ENCODE results near the gene MYO1E.

The MYO1E gene

DNA sequence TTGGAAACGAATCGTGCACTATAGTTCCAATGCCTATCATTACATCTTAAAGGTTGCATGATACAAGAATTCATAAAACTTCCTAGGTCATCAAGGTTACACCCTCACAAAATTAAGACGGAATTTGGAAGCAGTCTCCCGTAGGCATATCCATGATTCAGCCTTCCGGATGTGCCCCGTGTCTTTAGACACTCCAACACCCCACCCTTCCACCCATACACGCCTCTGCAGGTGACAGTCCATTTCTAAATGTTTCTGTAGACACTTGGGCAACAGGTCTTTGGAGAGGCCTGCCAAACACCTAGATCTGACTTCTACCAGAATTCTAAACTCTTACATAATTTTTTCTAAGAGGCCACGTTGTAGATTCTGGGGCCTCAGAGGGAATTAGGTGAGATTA, 116.2 kb downstream of the MYO1E start:
- no peak for DNase-seq

DNA sequence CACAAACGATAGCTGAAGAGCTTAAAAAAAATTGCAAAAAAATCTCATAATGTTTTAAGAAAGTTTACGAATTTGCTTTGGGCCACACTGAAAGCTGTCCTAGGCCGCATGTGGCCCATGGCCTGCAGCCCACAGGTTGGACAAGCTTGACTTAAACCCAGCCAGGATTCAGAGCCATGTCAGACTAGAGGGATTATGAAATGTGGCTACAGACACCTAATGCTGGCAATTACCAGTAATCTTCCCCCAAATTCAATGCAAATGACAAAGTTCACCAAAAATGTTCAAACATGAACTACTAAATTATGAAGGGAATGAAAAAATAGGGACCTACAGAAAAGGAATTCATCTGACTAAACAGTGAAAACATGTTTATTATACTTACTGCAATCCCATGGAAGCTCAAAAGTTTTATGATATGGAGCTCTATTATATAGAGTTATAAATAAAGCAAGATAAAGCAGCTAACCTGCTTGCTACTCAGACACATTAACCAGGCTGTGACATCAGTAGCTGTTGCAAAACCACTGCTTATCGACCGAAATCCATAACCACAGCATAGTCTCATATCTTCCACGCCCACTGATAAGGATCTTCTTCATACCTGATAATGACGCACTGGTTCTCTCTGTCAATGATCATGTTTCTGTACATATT, 116.9 kb downstream of the MYO1E start:
- no peak for DNase-seq

DNA sequence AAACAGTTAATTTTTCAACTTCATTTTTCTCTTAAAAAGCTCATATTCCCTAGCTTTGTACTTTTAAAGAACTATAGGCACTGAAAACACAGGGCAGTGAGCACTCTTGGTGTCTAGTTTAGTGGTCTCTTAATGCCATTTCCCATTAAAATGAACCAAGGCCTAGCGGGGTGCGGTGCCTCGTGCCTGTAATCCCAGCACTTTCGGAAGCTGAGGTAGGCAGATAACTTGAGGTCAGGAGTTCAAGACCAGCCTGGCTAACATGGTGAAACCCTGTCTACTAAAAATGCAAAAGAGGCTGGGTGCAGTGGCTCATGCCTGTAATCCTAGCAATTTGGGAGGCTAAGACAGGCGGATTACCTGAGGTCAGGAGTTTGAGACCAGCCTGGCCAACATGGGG, 120.5 kb downstream of the MYO1E start:
- DNase-seq, result no peak

DNA sequence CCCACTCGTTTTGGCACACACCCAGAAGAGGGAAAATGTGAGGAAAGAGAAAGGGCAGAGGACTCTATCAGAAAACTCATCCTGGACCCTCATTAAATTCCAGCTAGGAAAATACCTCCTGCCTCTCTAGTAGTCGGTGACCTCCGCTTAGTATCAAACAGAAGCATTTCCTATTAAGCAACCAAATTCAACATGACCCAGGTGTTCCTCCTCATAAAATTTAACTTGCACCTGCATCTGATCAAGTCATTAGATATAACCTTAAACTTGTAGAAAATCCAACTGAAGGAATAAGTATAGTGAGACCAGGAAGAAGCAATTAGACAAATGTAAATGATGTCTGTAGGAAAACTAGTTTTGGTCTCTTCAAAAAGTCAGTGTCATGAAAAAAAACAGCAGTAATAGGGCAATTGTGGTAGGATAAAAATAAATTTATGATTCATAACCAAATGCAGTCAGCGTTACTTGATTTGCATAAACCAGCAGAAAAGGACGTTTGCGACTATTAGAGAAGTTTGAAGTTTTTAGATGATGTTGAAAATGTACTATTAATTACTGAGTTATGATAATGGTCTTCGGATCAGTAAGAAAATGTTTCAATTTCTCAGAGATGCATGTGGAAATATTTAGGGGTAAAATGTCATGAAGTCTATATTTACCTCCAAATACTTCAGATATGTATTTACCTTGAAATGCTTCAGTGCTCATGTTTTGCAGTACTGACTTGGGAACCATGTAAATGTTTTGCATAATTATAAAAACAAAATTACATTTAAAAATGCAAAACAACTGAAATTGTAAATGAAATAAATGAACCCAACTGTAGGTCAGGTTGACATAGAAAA, 121.4 kb downstream of the MYO1E start:
- no peak for DNase-seq

DNA sequence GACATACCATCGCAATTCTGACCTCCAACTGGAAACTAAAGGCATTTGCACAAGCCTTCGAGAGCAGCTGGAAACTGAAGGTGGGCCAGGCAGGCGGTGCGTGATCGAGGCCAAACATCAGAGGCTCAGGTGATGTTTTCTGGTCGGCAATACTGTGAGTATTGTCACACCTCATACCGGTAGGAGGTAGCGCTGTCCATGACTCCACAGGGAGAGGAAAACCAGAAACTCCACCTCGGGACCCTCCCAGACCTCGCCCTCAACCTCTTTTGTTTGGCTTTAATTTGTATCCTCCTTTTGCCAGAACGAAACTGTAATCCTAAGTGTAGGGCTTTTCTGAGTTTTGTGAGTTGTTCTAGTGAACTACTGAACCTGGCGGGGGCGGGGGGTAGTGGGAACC, 122.4 kb downstream of the MYO1E start:
- no peak for DNase-seq

DNA sequence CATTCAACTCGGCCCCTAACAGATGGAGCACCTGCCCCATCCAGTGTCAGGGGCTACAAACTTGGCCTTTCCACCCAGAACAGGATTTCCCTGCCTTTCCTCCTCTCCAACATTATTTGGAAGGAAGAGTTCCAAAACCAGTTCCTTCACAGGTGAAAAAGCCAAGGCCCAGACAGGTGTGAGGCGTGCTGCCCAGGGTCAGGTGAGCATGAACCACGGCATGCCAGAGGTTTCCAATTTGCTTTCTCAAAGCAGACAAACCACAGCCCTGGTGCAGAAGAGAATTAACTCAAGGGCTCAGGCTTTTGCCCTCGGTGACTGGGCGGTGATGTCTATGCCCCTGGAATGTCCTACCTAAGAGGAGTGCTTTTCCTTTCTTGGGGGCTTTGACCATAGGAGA, 122.9 kb downstream of the MYO1E start:
- DNase-seq, result no peak

DNA sequence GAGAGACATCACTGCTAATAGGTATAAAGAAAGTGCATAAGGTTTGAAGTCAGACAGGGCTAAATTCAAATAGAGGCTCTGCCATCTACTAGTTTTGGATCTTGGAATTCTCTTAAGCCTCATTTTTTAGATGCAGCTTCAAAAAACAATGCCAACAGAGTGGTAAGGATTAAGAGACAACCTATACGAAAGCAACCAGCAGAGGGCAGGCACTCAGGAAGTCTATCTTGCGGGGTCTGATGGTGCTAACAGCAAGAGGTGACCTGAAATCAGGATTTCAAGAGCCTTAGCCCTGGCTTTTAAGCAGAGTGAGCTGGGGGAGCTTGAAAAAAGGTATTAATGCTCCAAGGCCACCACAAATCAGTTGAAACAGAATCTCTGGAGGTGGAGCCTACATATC, 125.3 kb downstream of the MYO1E start:
- no peak for DNase-seq

DNA sequence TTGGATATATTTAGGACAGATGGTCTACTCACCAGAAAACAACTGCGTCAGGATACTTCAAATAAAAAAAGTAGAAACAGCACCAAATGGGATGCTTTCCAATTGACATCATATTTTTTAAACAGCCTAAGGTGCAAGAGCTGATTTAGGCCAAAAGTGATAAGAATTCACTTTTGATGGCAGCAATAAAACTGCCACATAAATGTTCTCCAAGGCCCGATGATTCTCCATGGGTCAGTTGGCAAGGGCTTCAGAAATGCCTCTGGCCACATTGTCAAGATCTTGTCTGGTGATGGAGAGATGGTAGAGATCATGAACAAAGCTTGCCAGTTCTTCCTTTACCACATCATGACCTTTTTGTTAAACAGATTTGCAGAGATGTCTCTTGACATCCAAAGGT, 127.1 kb downstream of the MYO1E start:
- DNase-seq, result no peak

DNA sequence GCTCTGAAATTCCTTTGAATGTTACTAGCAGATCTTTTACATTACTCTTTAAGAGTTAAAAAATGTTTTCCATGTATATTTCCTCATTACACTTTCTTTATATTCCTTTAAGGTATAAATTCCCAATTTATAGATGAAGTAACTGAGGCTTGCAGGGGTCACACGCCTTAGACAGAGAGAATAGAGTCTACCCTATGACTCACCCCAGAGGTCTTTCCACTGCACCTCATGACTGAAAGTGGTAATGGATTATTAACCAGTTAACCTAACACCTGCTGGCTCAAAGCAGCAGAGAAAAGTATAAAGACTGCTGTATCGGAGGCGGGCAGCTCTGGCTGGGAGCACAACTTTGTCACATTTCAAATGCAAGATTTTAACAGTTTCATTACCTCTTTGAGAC, 128.3 kb downstream of the MYO1E start:
- DNase-seq, result no peak

DNA sequence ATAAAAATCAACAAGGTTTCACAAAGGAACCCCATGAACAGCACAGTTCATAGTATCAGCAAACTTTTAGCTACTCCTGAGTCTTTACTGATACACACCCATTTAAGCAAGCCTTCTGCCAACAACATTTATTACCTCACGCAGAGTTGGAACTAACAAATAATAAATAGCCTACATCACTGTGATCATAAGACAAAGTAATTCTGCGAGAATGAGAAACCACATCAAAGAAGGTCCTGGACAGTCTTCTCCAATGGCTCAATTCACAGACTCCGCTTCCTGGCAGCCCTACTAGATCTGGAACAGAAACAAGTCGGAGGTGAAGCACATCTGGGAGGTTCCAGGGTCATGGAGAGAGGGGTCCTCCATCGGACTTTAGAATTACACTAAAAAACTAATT, 129.0 kb downstream of the MYO1E start:
- no peak for DNase-seq

DNA sequence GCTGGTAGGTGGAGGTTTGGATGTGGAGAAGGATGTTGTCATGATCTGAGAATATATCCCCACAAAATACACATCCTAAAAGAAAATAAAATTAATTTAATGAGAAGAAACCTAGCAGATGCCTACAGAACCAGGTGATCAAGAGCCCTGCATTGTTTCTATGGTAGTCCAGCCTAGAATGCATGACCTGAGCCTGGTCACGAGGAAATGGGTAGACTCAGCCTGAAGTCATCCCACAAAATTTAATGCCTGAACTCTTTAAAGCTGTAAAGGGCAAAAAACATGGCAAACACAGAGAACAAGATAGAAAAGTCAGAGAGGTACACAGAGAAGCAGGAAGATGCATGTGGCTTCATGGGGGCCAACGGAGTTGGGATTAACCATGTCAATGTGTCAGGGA, 130.0 kb downstream of the MYO1E start:
- DNase-seq, result no peak

DNA sequence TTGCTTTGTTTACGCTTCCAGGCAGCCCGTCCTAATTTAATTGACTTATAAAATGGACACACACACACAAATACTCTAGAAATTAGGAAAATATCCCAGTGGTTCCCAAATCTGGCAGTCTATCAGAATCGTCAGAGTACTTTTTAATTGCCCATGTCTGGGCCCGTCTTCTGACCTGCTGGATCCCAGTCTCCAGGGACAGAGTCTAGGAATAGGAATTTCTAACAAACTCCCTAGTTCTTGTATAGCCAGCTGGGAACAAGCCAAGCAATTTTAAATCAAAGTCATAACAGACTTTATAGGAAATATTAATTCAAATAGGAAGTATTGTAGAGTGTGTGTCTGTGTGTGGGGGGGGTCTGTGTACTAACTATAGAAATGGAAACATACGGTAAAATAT, 132.6 kb downstream of the MYO1E start:
- DNase-seq, result no peak

DNA sequence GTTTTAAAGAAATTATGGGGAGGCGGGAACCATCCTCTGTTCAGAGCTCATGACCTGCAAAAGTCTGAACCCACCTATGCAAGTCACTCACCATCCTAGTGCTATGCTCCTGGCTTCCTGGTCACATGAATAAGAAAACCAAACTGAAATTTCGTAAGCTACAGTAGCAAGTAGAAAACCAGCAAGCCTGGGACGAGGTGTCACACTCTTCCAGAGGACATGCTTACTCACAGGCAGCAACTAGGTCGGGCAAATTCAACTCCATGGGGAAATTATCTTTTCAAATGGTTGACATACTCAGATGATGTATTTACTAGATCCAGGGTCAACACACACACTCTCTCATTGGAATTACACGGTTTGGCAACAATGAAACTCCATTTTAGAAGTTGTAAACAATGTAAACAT, 134.7 kb downstream of the MYO1E start:
- DNase-seq, result no peak

DNA sequence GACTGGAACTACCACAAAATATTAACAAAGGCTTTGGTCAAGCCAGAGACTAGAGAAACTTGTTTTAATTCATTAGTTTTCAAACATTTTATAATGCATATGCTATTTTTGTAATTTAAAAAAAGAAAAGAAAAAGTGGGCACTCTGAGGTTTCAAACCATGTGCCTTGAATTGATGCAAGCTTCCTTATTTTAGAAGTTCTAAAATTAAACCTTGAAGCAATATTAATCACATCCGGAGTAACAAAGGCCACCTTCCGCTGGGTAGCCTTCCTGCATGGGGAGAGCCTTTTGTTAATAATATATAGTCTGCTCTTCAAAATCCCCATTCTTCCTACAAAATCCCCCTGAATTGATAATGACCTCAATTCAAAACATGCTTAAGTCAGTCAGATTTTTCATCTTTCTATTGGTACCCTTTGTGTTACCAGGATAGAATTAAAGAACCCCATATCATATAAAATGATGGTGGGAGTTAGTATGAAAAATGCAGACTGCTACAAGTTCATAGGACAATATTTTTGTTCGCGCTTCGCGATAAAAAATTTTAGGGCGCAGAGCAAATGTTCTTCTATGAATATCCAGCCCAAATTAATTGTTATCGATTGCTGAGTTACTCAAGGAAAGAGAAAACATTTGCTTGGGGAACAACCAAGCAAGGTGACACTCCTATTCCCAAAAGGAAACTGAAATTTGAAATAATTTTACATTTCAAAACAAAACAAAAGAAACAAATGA, 135.4 kb downstream of the MYO1E start:
- no peak for DNase-seq

DNA sequence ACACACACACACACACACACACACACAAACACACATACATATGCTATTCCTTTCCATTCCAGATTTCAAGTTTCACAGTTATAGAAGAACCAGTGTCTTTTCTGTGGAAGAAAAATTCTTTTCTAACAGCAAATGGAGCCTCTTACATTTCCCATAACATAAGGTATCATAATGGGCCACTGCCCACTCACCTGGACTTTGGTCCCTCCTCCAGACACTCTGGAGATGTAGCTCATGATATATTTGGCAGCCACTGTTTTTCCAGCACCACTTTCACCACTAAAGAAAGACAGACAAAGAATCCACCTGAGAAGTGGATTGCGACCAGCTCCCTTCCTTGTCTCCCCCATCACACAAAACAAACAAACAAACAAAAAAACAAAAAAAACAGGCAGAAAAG, 136.3 kb downstream of the MYO1E start:
- DNase-seq, result no peak

DNA sequence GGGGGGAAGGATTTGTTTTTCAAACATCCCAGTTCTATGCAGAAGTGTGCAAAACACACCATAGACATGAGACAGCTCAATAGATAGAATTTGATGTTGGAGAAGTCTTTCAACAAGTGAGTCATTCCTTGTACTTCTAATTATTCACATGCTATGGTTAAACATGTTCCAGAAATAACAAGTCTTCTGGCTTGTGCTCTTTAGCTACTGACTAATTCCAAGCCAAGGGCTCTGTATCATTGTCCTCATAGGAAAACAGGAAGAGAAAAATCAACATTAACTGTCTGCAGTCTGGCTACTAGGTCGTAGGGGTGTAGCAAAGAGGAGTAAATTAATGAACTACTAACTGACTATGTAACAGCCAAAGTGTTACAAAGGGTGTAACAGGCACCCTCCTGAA, 140.2 kb downstream of the MYO1E start:
- DNase-seq, result no peak

DNA sequence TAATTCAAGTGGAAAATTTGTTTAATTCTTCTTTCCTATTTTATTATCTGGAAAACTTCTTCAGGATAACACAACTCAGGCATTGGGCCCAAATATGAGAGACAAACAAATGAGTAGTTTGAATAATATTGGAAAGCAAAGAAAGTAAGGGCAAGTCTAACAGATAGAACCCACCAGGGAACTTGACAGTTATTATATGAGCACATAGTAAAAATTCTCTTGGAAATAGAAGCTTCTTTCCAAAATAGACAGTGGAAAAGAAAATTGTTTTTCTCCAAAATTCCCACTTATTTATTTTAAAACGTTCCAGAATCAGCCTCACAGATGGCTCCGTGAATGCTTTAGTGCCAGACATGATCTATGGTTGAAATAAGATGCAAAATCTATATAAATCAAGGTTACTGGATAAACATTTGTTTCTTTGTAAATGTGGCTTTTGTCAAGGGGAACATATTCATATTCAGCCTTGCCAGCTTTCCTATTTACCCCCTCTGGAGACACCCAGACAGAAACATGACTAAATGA, 142.1 kb downstream of the MYO1E start:
- DNase-seq, result no peak

DNA sequence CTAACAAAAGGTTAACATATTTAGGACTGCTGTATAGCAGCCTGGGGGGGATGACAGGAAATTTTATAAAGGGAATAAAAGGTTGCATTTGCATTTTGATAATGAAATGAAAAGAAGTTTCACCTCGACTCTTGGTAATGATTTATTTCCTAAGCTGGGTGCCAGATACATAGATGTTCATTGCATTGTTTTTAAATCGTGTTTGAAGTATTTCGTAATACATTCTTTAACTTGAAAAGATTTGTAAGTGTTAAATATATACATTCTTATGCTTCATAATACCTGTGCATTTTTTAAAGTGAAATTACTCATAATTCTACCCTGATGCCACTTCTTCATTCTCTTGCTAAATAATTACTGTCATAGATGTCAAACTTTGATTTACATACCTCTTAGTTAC, 143.2 kb downstream of the MYO1E start:
- no peak for DNase-seq

DNA sequence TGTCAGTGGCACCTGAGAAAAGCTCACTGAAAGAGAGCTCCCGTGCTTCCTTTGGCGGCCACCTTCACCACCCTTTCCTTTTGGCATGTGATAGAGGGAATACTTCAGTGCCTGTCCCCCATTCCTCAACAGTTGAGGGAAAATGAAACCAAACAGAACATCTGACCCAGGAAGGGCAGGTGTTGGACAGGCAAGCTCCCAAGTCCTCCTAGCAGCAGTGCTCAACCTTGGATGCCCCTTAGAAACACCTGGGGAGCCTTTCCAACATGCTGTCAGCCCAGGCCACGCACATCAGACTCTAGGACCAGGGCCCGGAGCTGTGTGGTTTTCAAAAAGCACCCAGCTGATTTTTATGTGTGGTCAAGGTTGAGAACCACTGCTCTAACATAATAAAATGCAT, 143.7 kb downstream of the MYO1E start:
- DNase-seq, result no peak

DNA sequence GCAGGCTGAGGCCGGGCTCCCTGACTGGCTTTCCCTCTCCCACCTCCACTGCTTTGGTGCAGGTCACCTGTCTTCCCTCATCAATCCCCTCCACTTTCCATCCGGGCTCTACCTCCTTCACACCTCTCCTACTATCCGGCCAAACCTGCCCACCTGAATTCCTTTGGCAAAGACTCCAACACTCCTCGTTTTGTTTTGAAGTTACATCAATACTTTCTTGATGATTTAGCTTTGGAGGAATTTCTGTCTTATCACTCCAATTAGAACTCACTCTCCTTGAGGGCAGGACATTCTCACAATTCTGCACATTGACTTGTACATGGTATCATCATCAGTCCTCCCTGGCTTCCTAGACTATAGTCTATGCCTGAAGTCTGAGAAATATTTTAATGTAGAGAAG, 145.7 kb downstream of the MYO1E start:
- DNase-seq, result no peak

DNA sequence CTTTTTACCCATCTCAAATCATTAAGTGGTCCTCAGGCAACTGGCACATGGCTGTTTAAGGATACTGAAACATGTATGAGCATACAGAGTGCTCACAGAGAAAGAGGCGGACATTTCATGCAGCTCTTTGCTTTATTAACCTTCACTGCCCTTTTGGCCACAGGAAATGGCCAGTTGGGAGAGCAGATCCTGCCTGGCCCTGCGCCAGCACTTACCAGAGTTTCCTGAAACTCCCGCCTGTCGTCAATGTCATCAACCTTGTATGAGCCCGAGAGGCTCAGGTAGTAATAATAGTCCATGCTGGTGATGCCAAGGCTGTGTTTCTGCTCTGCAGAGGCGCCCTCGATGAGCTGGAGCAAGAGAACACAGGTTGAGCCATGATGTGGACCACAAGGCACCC, 148.2 kb downstream of the MYO1E start:
- DNase-seq, result no peak

DNA sequence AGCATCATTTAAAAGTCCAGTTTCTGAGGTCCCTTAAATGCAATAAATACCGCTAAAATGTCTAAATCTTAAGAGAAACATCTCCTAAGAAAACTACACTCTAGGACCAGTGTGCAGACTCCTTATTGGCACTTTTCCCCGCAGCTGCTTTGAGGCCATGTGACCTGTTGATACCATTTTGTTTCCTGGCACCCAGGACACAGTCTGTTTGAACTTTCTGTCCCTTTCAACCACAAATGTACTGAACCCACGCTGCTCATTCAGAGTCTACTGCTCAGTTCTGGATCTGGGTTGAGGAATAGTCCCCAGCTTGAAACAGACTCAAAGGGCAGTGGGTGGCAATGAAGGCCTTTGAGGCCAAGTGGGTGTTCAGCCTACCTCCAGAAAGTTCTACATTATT, 148.9 kb downstream of the MYO1E start:
- no peak for DNase-seq

DNA sequence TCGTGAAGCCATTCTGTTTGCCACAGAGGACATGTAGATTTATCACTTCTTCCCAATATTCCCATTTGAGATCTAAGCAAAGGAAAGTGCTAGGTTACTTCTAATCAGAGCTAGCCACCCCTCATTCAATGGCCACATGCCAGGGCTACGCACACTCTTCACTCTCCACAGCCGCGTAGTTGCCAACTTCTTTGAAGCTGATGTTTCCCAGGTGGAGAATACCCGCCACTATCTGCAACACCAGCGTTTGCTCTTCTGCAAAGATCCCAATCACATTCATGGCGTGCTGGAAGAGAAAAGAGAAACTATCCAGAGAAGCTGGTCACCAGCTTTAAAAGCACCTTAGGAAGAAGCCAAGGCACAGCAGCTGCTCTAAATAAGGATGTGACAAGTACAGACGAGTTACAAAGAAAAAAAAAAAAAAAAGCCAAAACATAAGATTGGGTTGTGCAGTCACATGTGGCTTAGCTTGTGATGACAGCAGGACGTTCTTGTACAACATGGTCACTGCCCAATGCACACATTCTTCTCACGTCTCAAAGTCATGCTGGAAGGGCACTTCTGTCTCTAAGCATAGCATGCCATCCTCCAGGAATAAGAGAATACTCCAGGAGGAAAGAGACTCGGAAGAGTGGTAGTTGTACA, 149.6 kb downstream of the MYO1E start:
- DNase-seq, result no peak

Measured in NCI-H1417 treated with DMSO at 0.1 percent for 48 hours (cell line).